Activated B cell treated with CpG ODN at 0.5 μM for 24 hours (primary cell): ENCODE data around the gene FAAP100. TPM values are rescaled to one million over a fixed set of nuclear protein-coding genes. Genes with fewer than 3 reads are reported as not detected.
A peak's percentile ranks its signal among the peaks of the same experiment; 100 is the strongest.

ENCODE experiments used
- ATAC-seq: fragments of 200-7000 bp; cut with Tn5 transposase; one replicate; pipeline ENCODE4 v1.10.0; 2021; ENCODE audit warnings: low read depth, mild to moderate bottlenecking, moderate library complexity
- CTCF ChIA-PET: fragments of 350-600 bp; sonication (Branson Sonifier 250); formaldehyde crosslinking; loops from one replicate; lab custom pipeline; 2021; ENCODE audit warnings: antibody characterized with exemption; lab: Charles Lee
- POLR2A ChIA-PET: fragments of 350-600 bp; sonication (Branson Sonifier 250); formaldehyde crosslinking; loops from one replicate; lab custom pipeline; 2021; ENCODE audit warnings: antibody characterized with exemption; lab: Charles Lee
- DNase-seq: peaks from one replicate; pipeline ENCODE4 v3.0.0; 2022
- H3K27ac Mint-ChIP-seq: one replicate; pipeline ENCODE4 v1.8.0; 2020; ENCODE audit warnings: mixed read lengths
- H3K27me3 Mint-ChIP-seq: one replicate; pipeline ENCODE4 v1.8.0; 2021; ENCODE audit warnings: mixed read lengths
- H3K36me3 Mint-ChIP-seq: one replicate; pipeline ENCODE4 v1.8.0; 2021; ENCODE audit warnings: low read depth, mixed read lengths
- H3K4me1 Mint-ChIP-seq: one replicate; pipeline ENCODE4 v1.8.0; 2021; ENCODE audit warnings: mixed read lengths
- H3K4me3 Mint-ChIP-seq: one replicate; pipeline ENCODE4 v1.8.0; 2020; ENCODE audit warnings: mild to moderate bottlenecking, mixed read lengths
- H3K9me3 Mint-ChIP-seq: one replicate; pipeline ENCODE4 v1.8.0; 2020; ENCODE audit warnings: mixed read lengths
- intact Hi-C: fragments of 100-400 bp; cut with micrococcal nuclease; formaldehyde crosslinking; loops from one replicate; pipeline ENCODE4 v1.15.1; 2024
- total RNA-seq: library from RNA; stranded (reverse); gene quantifications from 2 replicates; pipeline ENCODE4 v1.2.3, GENCODE V29; 2022
- TF ChIP-seq, protein P1 (sequence below): fragments of 200-600 bp; IDR thresholded peaks from one replicate; pipeline ENCODE4 v1.8.0; 2022; ENCODE audit warnings: antibody characterized with exemption, mild to moderate bottlenecking

FAAP100 gene
- total RNA-seq, 1 donor from 2014 or later: 48.2 TPM

DNA sequence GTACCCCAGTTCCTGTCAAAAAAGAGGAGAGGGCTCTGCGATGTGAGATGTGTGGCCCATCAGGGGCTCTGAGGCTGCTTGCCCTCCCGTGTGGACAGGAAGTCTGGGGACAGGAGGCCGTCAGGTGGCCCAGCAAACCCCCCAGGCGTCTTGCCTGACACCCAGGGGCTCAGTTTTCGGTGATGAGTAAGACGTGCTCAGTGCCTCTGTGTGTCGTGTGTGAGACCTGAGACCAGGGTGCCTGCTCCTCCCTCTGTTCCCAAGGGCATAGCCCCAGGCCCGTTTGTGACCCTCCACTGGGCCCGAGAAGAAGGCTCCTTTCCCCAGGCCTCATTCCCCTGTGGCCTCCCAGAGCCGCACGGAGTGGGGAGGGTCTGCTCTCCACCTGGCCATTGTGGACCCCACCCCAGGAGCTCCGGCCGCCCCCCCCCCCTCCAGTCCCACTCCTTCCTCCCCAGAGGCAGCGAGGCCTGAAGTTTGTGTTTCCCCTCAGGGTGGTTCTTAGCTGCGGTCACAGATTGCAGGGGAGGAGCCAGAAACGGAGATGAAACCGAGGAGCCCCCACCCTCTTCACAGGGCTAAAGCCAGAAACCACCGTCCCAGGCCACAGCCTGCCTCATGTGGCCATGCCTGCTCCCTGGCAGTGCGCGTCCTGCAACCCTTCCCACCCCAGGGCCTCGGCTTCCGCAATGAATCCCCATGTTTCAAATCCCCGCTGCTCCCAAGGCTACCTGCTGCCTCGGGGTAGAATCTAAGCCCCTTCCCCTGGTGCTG is 34.6 kb downstream of the FAAP100 start:
- intact Hi-C loops: loop anchor here (1.0 to 10.0 kb wide), 6 partner anchors 20 to 1713 kb away; partner anchors contain the start of genes FASN and P4HB
- H3K4me1 Mint-ChIP-seq: peaks cover 43% of the 10 kb centered on the region
- no peaks in the 10 kb centered on the region for H3K27me3 Mint-ChIP-seq
- POLR2A ChIA-PET: interaction anchor here (0.6 to 14.0 kb wide), 33 partner anchors 9 to 932 kb away, joined by 3 to 188 read pairs (median 4); partner anchors contain the start of genes ALYREF, ANAPC11, ARL16 and BAHCC1
- DNase-seq (peak; percentile 74), ATAC-seq (peak; percentile 53)
- TF ChIP-seq, protein P1, sequence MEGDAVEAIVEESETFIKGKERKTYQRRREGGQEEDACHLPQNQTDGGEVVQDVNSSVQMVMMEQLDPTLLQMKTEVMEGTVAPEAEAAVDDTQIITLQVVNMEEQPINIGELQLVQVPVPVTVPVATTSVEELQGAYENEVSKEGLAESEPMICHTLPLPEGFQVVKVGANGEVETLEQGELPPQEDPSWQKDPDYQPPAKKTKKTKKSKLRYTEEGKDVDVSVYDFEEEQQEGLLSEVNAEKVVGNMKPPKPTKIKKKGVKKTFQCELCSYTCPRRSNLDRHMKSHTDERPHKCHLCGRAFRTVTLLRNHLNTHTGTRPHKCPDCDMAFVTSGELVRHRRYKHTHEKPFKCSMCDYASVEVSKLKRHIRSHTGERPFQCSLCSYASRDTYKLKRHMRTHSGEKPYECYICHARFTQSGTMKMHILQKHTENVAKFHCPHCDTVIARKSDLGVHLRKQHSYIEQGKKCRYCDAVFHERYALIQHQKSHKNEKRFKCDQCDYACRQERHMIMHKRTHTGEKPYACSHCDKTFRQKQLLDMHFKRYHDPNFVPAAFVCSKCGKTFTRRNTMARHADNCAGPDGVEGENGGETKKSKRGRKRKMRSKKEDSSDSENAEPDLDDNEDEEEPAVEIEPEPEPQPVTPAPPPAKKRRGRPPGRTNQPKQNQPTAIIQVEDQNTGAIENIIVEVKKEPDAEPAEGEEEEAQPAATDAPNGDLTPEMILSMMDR: no peak
- H3K36me3 Mint-ChIP-seq: peaks cover 9% of the 10 kb centered on the region
- CTCF ChIA-PET: interaction anchor here (0.6 to 2.6 kb wide), 7 partner anchors 20 to 222 kb away, joined by 3 to 23 read pairs (median 4); partner anchors contain the start of genes FAAP100 and SLC38A10
- peak overlapping the region; percentile 95 for H3K27ac Mint-ChIP-seq
- H3K9me3 Mint-ChIP-seq: no peaks in the 10 kb centered on the region
- H3K4me3 Mint-ChIP-seq: peak overlapping the region; percentile 93

DNA sequence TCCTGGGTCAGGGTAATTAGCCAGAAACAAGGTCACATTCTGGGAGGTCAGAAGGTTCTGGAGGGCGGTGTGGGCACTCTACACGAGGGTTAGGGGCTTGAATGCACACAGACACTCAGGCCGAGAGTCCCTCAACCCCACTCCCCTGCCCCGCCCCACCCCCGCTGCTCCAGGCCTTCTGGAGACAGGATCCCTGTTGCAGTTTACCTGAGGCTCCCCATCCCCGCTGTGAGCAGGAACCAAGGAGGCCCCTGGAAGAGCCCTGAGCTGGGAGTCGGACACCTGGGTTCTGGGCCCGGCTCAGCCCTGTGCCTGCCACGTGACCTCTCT is 35.2 kb downstream of the FAAP100 start:
- Mint-ChIP-seq H3K36me3 (peaks cover 12% of the 10 kb centered on the region), H3K4me3 (peak overlapping the region; percentile 93), H3K9me3 (no peaks in the 10 kb centered on the region), H3K27me3 (no peaks in the 10 kb centered on the region), H3K4me1 (peaks cover 43% of the 10 kb centered on the region), H3K27ac (peak overlapping the region; percentile 95)
- DNase-seq (no peak), ATAC-seq (no peak)
- CTCF ChIA-PET: interaction anchor here (1.5 to 2.6 kb wide), 2 partner anchors 81 to 84 kb away, joined by 4 to 23 read pairs; no protein-coding TSS in a partner anchor
- POLR2A ChIA-PET: interaction anchor here (0.7 to 14.0 kb wide), 12 partner anchors 8 to 225 kb away, joined by 3 to 188 read pairs (median 10); partner anchors contain the start of genes ARL16, FAAP100 and HGS
- intact Hi-C loops: loop anchor here (1.0 to 10.0 kb wide), 5 partner anchors 36 to 1712 kb away; partner anchors contain the start of genes FASN and P4HB
- TF ChIP-seq, protein P1: no peak

DNA sequence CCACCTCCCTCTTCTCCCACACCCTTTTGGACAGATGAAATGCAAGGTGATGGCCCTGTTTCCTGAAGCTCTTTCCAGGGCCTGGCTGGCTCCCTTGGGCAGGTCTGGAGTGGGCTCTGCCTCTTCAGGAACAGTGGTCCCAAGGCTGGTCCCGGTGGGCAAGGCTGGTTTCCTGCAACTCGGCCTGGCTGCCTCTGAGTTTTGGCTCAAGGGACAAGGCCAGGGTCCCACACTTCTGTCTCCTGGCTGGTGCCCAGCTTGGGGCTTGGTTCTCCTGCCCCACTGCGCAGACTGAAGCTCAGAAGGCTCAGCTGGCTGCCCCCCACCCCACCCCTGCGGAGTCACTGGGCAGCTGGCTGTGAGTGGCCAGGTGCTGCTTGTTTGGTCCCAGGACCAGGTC is 35.7 kb downstream of the FAAP100 start:
- Mint-ChIP-seq H3K27me3 (no peaks in the 10 kb centered on the region), H3K27ac (peak overlapping the region; percentile 95), H3K36me3 (peaks cover 18% of the 10 kb centered on the region), H3K4me1 (peaks cover 47% of the 10 kb centered on the region), H3K4me3 (peak overlapping the region; percentile 93), H3K9me3 (no peaks in the 10 kb centered on the region)
- ChIA-PET CTCF (interaction anchor here (1.6 kb wide), 1 partner anchor 21 kb away, joined by 5 read pairs; no protein-coding TSS in a partner anchor), POLR2A (interaction anchor here (0.8 to 14.0 kb wide), 9 partner anchors 8 to 277 kb away, joined by 3 to 188 read pairs (median 13); partner anchors contain the start of genes FAAP100, NDUFAF8 and TEPSIN)
- TF ChIP-seq, protein P1: no peak
- no peak for DNase-seq
- ATAC-seq: no peak
- intact Hi-C loops: loop anchor here (10.0 kb wide), 3 partner anchors 348 to 1712 kb away; partner anchors contain the start of genes FASN and P4HB

DNA sequence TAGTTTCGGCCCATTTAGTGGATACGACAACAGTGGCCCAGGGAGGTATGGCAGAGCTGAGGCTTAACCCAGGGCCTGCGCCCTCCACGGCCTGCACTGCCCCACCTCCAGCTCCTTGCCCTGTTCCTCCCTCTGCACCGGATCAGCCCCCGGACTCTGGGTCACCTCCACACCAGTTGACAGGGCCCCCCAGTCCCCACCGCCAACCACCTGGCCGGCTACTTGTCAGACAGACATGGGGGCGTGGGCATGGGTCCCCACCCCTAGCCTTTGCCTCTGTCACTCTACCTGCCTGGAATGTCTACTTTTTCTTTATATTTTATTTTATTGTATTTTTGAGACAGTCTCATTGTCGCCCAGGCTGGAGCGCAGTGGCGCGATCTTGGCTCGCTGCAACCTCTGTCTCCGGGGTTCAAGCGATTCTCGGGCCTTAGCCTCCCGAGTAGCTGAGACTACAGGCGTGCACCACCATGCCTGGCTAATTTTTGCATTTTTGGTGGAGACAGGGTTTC is 36.6 kb downstream of the FAAP100 start:
- DNase-seq (peak; percentile 33), ATAC-seq (no peak)
- TF ChIP-seq, protein P1: no peak
- peaks cover 26% of the 10 kb centered on the region for H3K36me3 Mint-ChIP-seq
- no peaks in the 10 kb centered on the region for H3K9me3 Mint-ChIP-seq
- intact Hi-C loops: loop anchor here (10.0 kb wide), 3 partner anchors 349 to 1711 kb away; partner anchors contain the start of genes FASN and P4HB
- peak overlapping the region; percentile 93 for H3K4me3 Mint-ChIP-seq
- CTCF ChIA-PET: interaction anchor here (1.6 kb wide), 1 partner anchor 21 kb away, joined by 5 read pairs; no protein-coding TSS in a partner anchor
- H3K27me3 Mint-ChIP-seq: no peaks in the 10 kb centered on the region
- POLR2A ChIA-PET: interaction anchor here (0.6 to 14.0 kb wide), 15 partner anchors 9 to 293 kb away, joined by 3 to 188 read pairs (median 8); partner anchors contain the start of genes BAHCC1, CEP131, FAAP100 and NDUFAF8
- peak overlapping the region; percentile 95 for H3K27ac Mint-ChIP-seq
- peaks cover 52% of the 10 kb centered on the region for H3K4me1 Mint-ChIP-seq
